GM21367 (cell line): ENCODE measurements around the gene MYL2.

Source experiments
- ATAC-seq: cut with Tn5 transposase; IDR thresholded peaks from one replicate; pipeline ENCODE4 v1.9.1; 2021; ENCODE audit not compliant: unreplicated experiment

The MYL2 gene

DNA sequence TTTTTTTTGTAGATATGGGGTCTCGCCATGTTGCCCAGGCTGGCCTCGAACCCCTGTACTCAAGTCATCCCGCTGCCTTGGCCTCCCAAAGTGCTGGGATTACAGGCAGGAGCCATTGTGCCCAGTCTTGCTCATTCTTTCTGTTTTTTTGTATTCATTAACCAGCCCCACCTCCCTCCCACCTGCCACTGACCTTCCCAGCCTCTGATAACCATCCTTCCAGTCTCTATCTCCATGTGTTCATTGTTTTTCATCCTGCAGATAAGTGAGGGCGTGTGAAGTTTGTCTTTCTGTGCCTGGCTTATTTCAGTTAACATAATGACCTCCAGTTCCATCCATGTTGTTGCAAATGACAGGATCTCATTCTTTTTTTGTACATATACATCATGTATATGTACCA is 19.0 kb downstream of the MYL2 start:
- ATAC-seq = no peak

- no peak for ATAC-seq
These were observed 23.8 kb downstream of the MYL2 start for GRCh38 chr12:110896559-110896958.

DNA sequence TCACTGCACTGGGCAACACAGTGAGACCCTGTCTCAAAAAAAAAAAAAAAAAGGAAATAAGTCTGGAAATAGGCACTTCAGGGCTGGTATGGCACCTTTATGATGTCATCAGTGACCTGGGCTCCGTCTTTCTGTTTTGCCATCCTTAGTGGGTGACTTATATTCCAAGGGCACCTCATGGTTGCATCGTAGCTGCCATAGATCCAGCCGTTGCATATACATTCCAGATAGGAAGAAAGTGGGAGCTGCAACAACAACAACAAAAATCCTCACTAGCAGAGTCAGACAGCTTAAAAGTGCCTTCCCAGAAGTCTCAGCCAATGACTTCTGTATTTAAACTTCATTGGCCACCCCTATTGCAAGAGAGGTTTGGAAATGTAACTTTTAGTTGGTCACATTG is 26.4 kb downstream of the MYL2 start:
- ATAC-seq = no peak

DNA sequence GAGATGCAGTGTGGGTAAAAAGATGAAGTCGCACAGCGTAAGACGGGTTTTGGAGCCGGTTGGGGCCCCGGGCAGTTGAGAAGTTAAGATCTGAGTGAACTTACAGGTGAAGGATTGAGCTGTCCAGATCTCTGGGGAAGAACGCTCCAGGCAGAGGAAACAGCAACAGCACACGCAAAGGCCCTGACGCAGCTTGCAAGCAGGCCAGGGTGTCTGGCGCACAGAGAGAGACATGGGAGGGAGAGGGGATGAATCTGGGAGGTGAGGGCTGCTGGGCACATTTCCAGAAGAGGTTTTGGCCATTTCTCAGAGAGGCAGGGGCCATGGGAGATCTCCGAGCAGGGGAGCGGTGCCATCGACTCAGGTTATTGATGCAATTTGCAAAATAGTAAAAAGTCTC is 31.0 kb downstream of the MYL2 start:
- no peak for ATAC-seq

GRCh38 chr12:110888256-110888991 is 32.0 kb downstream of the MYL2 start:
- ATAC-seq = no peak

DNA sequence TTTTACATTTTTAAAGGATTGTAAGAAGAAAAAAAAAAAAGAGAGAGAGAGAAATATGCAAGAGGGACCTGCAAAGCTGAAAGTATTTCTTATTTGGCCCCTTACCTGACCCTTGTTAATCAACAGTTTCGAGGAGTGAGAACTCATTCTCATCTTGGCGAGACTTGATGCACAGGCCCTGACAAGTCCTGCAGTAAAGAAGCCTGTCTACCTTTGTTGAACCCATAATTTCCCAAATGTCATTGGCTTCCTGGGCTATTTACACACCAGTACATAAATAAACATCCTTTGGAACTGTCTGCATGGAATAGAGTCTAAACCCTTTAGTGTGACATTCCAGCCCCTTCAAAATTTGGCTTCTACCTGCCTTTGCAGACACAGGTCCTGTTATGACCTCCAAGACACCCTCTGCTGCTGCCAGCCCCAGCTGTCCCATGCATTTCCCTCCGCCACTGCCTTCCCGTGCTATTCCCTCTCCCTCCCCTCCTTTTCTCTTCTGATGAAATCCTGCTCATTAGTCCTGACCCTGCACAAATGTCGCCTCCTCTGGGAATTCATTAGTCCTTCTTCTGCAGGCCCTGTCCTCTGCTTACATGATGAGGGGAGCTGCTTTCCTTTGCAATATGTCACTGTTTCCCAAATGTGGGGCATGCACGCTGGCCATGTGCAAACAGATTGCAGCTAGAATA is 35.1 kb downstream of the MYL2 start:
- ATAC-seq = no peak

GRCh38 chr12:110883251-110883650 is 37.1 kb downstream of the MYL2 start:
- ATAC-seq = no peak

- no peak for ATAC-seq
These were observed 39.7 kb downstream of the MYL2 start for GRCh38 chr12:110880651-110881050.

DNA sequence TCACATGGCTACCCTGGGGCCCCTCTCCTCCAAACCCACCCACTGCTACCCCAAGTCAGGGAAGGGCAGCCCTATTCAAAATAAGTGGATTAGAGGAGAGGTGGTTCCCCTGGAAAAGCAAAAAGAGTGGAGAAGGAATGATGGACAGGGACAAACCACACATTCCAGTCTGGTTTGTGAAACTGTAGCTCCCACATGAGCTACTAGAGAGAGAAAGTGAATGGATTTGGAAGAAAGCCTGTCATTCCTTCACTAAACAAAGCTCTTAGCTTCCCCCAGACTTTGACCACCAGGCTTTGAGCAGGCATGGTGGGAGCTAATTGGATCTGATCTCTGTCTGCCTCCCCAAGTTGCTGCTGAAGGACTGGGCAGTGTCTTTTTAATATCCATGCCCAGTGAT is 45.6 kb downstream of the MYL2 start:
- ATAC-seq = no peak

- ATAC-seq = no peak
These were observed 46.0 kb downstream of the MYL2 start for GRCh38 chr12:110874351-110874750.

GRCh38 chr12:110872100-110872499 is 48.3 kb downstream of the MYL2 start:
- no peak for ATAC-seq

GRCh38 chr12:110869803-110870202 is 50.6 kb downstream of the MYL2 start:
- no peak for ATAC-seq

DNA sequence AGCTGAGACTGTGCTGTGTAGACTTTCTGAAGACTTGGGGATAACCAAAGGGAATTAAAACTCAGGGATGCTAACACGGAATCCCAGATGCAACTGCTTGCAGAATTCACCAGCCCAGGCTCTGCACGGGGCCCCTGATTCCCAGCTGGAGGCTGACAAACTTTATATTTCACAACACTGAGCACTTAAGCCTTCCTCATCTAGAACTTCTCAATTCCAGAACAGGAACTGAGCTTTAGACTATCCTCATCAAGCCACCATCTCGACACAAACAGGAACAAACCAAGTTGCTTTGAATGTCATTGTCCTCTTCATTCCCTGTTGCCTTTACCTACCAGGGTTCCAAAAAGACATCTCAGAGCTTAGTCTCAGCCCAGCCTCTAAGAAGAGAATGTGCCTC is 51.4 kb downstream of the MYL2 start:
- no peak for ATAC-seq

- ATAC-seq = no peak
These were observed 54.9 kb downstream of the MYL2 start for GRCh38 chr12:110865521-110865920.

DNA sequence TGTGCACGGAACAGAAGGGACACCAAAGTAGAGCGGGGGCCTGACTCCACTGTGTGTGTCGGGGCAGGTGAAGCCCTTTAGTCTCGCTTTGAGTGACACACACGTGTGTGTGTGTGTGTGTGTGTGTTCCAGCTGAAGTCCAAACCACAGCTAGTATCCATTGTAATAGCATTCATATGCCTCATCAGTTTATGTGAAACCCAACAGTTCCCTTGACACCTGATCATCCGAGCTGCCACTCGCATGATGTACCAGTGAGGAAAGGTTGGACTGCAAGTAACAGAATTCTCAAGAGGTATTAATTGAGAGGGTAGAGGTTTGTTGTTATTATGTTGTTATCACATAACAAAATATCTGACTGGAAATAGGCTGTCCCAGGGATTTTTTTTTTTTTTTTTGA is 57.2 kb downstream of the MYL2 start:
- no peak for ATAC-seq

- no peak for ATAC-seq
These were observed 58.0 kb downstream of the MYL2 start for GRCh38 chr12:110862329-110862728.

- ATAC-seq = no peak
These were observed 58.6 kb downstream of the MYL2 start for GRCh38 chr12:110861729-110862128.
